GM12864 (cell line): ENCODE results near the gene NUP214.

Experiments used
- DNase-seq: peaks from one replicate; pipeline ENCODE4 v3.0.0-alpha.2; 2011; ENCODE audit warnings: low read depth
- H3K4me3 ChIP-seq: 2 replicates; pipeline ENCODE4 v1.5.1; 2011; ENCODE audit warnings: mild to moderate bottlenecking, low read depth, low read length, control low read depth
- TF ChIP-seq, protein P1 (sequence below): IDR thresholded peaks from 2 replicates; pipeline ENCODE4 v1.5.1; 2011; ENCODE audit warnings: low read depth, mild to moderate bottlenecking, moderate library complexity, low read length, control low read depth, inconsistent platforms; ENCODE audit errors: missing control alignments

Gene NUP214

DNA sequence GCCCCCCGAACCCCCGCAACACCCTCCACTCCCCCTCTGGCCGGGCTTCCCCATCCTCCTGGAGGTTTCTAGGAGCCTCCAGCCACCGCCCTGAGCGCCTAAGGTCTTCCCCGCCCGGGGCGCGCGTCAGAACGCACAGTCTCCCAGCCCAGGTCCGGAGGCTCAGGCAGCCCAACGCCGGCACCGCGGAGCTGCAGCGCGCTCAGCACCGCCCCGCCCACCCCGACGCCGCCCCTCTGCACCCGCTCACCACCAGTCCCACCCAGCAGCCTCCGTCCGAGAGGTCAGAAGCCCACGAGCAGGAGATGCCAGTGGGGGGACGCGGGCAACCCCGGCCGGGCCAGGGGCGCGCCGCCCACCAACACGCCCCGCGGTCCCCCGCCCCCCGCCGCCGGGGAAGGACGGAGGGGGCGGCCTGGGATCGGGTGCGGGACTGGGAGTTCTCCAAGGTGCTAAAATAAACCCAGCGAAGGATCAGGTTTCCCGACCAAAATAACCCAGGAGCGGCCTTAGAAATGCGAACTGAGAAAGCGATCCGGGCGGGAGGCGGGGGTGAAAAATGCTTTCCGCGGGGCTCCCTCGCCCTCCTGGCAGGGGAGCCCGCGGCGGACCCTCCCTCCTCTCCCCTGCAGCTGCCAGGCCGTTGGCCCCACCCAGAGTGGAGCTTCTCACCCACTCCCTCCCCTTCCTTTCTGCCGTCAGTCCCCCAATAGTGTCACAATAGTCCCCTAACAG, 157.5 kb downstream of the NUP214 start:
- DNase-seq, result no peak
- no peak overlapping the region for H3K4me3 ChIP-seq
- TF ChIP-seq, protein P1, sequence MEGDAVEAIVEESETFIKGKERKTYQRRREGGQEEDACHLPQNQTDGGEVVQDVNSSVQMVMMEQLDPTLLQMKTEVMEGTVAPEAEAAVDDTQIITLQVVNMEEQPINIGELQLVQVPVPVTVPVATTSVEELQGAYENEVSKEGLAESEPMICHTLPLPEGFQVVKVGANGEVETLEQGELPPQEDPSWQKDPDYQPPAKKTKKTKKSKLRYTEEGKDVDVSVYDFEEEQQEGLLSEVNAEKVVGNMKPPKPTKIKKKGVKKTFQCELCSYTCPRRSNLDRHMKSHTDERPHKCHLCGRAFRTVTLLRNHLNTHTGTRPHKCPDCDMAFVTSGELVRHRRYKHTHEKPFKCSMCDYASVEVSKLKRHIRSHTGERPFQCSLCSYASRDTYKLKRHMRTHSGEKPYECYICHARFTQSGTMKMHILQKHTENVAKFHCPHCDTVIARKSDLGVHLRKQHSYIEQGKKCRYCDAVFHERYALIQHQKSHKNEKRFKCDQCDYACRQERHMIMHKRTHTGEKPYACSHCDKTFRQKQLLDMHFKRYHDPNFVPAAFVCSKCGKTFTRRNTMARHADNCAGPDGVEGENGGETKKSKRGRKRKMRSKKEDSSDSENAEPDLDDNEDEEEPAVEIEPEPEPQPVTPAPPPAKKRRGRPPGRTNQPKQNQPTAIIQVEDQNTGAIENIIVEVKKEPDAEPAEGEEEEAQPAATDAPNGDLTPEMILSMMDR, result no peak
